GM10266 (cell line): Measurements from ENCODE around the gene PSAT1.

ENCODE experiments used
- DNase-seq: peaks from one replicate; pipeline ENCODE4 v3.0.0; 2012; ENCODE audit errors: extremely low spot score
- TF ChIP-seq, protein P1 (sequence below): IDR thresholded peaks from 2 replicates; pipeline ENCODE4 v1.5.1; 2012; ENCODE audit warnings: mild to moderate bottlenecking, low read depth; ENCODE audit not compliant: control insufficient read depth, insufficient read depth; ENCODE audit errors: missing control alignments

PSAT1 gene

DNA sequence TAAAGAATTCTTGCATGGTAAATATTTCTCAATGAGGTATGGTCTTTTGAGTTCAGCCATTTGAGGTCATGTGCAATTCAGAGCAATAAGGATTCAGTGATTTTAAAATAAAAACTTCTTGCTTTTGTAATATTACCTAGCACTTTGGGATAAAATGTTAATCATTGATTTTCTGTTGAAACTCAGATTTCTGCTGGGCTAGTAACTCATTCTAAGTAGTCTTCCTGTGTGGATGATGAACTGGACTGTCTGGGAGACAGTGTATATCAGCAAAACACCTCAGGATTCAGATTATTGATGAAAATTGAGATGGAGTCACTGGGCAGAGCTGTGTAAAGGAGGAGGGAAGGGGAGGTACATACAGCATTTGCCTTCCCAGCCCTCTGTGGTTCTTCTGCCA, 10.8 kb upstream of the PSAT1 start:
- TF ChIP-seq, protein P1, sequence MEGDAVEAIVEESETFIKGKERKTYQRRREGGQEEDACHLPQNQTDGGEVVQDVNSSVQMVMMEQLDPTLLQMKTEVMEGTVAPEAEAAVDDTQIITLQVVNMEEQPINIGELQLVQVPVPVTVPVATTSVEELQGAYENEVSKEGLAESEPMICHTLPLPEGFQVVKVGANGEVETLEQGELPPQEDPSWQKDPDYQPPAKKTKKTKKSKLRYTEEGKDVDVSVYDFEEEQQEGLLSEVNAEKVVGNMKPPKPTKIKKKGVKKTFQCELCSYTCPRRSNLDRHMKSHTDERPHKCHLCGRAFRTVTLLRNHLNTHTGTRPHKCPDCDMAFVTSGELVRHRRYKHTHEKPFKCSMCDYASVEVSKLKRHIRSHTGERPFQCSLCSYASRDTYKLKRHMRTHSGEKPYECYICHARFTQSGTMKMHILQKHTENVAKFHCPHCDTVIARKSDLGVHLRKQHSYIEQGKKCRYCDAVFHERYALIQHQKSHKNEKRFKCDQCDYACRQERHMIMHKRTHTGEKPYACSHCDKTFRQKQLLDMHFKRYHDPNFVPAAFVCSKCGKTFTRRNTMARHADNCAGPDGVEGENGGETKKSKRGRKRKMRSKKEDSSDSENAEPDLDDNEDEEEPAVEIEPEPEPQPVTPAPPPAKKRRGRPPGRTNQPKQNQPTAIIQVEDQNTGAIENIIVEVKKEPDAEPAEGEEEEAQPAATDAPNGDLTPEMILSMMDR = no peak
- DNase-seq = no peak

DNA sequence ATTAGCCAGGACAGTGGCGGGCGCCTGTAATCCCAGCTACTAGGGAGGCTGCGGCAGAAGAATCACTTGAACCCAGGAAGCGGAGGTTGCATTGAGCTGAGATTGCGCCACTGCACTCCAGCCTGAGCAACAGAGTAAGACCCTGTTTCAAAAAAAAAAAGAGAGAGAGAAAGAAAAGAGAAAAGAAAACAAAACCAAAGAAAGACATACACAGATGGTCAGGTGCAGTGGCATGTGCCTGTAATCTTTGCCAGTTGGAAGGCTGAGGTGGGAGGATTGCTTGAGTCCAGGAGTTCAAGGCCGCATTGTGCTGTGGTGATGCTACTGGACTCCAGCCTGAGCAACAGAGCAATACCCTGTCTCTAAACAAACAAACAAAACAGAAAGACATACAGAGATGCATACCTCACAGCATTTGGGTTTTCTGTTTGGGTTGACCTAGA, 10.0 kb upstream of the PSAT1 start:
- DNase-seq = no peak
- TF ChIP-seq, protein P1 = no peak

GRCh38 chr9:78288214-78288892, 8.6 kb upstream of the PSAT1 start:
- TF ChIP-seq, protein P1 = no peak
- DNase-seq = no peak

GRCh38 chr9:78289474-78289873, 7.5 kb upstream of the PSAT1 start:
- TF ChIP-seq, protein P1 = no peak
- no peak for DNase-seq

DNA sequence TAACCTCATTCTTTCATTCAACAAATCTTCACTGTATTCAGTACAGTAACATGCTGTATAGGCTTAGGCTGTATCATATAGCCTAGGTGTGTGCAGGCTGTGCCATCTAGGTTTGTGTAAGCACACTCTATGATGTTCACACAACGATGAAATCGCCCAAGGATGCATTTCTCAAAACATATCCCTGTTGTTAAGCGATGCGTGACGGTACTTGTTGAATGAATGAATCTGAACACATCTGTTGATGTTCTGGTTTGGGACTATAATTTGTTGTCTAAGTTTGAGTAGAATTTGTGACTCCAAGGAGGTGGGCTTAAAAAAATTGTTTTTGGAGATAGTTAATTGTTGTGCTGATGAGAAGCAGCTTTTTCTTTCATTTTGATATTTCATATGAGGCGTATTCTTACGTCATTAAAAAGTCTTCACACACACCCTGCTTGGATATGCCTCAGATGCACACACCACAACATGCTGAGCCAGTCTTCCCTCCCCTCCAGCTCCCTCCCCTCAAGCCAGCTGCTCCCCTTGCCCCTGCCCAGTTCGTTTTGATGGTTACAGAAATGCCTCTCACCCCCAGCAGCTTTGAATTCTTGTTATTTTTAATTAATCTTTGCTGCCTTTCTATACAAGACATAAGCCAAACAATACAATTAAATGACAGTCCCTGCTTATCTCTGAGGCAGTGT, 5.5 kb upstream of the PSAT1 start:
- TF ChIP-seq, protein P1 = no peak
- no peak for DNase-seq

DNA sequence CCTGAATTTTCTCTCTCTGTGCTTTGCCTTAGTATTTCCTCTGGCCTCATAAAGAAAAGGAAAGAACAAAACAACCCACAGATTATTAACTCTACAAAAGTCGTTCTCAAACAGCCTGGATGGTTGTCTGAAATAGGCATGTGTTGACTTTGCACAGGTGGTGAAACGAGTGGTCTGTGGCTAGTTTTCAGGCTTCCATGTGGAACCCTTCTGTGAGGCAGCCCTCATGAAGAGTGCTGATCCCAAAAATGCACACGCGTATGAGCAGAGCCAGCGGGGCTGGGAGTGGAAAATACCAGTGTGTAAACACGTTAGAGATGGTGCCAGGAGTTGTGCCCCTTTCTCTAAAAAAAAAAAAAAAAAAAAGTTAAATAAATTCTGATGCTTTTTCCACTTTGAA, 4.9 kb upstream of the PSAT1 start:
- TF ChIP-seq, protein P1 = no peak
- no peak for DNase-seq
